ENCODE measurements around the gene MAD1L1. TPM values are rescaled to one million over a fixed set of nuclear protein-coding genes. Genes with fewer than 3 reads are reported as not detected.

Gene MAD1L1
- total RNA-seq, 1 experiment from 2014 or later = 50.8 TPM

DNA sequence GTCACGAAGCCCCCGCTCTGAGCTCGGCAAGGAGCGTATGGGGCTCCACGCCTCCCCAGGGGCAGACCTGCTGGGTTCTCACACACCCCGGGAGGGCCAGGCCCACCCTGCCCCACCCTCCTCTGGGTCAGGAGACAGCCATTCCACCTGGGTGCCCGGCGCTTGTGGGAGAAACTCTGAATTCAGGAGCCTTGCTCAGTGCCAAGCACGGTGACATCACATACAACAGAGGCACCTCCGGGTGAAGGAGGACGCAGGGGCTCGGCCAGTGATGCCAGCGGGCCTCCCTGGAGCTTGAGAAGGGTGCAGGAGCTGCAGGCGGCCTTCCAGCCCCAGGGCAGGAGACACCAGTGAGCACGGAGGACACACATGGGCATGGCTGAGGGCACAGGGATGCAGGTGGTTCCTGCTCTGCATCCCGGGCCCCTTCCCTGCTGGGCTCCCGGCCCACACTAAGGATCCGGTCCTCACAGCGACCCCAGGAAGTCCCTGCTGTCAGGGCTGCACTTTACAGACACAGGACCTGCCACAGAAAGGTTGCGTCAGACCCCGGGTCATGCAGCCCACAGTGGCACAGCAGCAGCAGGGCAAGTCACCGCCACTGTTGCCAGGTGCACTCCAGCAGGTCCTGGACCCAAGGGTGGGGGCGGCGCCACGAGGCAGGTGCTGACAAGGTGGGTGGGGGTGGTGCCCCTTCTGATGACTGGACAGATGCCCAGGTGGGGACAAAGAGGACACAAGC is 108.0 kb downstream of the MAD1L1 start:
- ChIA-PET CTCF (no interaction called here), POLR2A (ENCODE audit: unreplicated experiment) (no interaction called here)
- no peaks in the 10 kb centered on the region for H3K4me1 ChIP-seq (replicated peaks; ENCODE audit: insufficient read depth)
- no peak overlapping the region for H3K27ac ChIP-seq
- no peak overlapping the region for H2AFZ ChIP-seq
- H3K4me3 ChIP-seq = no peak overlapping the region
- no peaks in the 10 kb centered on the region for H3K79me2 ChIP-seq (ENCODE audit: low read depth)
- no peaks in the 10 kb centered on the region for H3K27me3 ChIP-seq (ENCODE audit: insufficient read depth, low read depth)
- no peak for DNase-seq
- H3K9me2 ChIP-seq (ENCODE audit: insufficient read depth) = no peaks in the 10 kb centered on the region
- H3F3A ChIP-seq (ENCODE audit: insufficient read depth, low read depth) = no peaks in the 10 kb centered on the region
- no peaks in the 10 kb centered on the region for H3K36me3 ChIP-seq (ENCODE audit: low read depth)
- no peak overlapping the region for H3K4me2 ChIP-seq
- intact Hi-C loops (cut with micrococcal nuclease; ENCODE audit: unreplicated experiment) = no loop called here
- no TSS peak for BruUV-seq (replicated peaks)
- TF ChIP-seq EZH2 (IDR thresholded peaks at IDR 0.05; ENCODE audit: low read depth) = no peak
- TF ChIP-seq, protein P1, sequence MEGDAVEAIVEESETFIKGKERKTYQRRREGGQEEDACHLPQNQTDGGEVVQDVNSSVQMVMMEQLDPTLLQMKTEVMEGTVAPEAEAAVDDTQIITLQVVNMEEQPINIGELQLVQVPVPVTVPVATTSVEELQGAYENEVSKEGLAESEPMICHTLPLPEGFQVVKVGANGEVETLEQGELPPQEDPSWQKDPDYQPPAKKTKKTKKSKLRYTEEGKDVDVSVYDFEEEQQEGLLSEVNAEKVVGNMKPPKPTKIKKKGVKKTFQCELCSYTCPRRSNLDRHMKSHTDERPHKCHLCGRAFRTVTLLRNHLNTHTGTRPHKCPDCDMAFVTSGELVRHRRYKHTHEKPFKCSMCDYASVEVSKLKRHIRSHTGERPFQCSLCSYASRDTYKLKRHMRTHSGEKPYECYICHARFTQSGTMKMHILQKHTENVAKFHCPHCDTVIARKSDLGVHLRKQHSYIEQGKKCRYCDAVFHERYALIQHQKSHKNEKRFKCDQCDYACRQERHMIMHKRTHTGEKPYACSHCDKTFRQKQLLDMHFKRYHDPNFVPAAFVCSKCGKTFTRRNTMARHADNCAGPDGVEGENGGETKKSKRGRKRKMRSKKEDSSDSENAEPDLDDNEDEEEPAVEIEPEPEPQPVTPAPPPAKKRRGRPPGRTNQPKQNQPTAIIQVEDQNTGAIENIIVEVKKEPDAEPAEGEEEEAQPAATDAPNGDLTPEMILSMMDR (conservative IDR thresholded peaks at IDR 0.05) = no peak
- H3K9me3 ChIP-seq (ENCODE audit: insufficient read depth, low read depth) = no peaks in the 10 kb centered on the region
- H4K20me1 ChIP-seq (ENCODE audit: insufficient read depth) = no peaks in the 10 kb centered on the region; the same call in 1 of the 2 replicates

DNA sequence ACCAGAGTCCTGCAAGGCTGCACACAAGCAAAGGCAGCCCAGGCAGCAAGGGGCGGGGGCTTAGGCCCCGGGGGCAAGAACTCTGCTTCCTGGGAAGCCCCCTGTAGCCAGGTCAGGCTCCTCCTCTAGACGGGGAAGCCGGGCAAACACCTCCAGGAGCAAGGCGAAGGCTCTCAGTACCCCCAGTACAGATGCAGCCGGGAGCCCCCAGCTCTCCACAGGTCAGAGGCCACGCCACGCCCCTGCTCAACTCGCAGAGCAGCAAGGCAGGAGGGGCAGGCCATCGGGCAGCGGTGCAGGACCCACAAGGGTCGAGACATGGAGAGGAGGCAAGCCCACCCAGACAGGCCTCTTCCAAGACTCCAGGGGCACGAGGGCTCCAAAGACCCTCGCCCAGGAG is 108.8 kb downstream of the MAD1L1 start:
- Histone ChIP-seq H4K20me1 (ENCODE audit: insufficient read depth) (no peaks in the 10 kb centered on the region; the same call in 1 of the 2 replicates), H3K36me3 (ENCODE audit: low read depth) (no peaks in the 10 kb centered on the region), H3K4me2 (no peak overlapping the region), H3K27me3 (ENCODE audit: insufficient read depth, low read depth) (no peaks in the 10 kb centered on the region), H3K27ac (no peak overlapping the region), H3K9me2 (ENCODE audit: insufficient read depth) (no peaks in the 10 kb centered on the region), H3K4me3 (no peak overlapping the region), H3F3A (ENCODE audit: insufficient read depth, low read depth) (no peaks in the 10 kb centered on the region), H3K9me3 (ENCODE audit: insufficient read depth, low read depth) (no peaks in the 10 kb centered on the region), H2AFZ (no peak overlapping the region), H3K79me2 (ENCODE audit: low read depth) (no peaks in the 10 kb centered on the region), H3K4me1 (replicated peaks; ENCODE audit: insufficient read depth) (no peaks in the 10 kb centered on the region)
- POLR2A ChIA-PET (ENCODE audit: unreplicated experiment) = no interaction called here
- TF ChIP-seq, protein P1 (conservative IDR thresholded peaks at IDR 0.05) = no peak
- TF ChIP-seq EZH2 (IDR thresholded peaks at IDR 0.05; ENCODE audit: low read depth) = no peak
- no TSS peak for BruUV-seq (replicated peaks)
- no peak for DNase-seq
- intact Hi-C loops (cut with micrococcal nuclease; ENCODE audit: unreplicated experiment) = no loop called here
- CTCF ChIA-PET = no interaction called here

DNA sequence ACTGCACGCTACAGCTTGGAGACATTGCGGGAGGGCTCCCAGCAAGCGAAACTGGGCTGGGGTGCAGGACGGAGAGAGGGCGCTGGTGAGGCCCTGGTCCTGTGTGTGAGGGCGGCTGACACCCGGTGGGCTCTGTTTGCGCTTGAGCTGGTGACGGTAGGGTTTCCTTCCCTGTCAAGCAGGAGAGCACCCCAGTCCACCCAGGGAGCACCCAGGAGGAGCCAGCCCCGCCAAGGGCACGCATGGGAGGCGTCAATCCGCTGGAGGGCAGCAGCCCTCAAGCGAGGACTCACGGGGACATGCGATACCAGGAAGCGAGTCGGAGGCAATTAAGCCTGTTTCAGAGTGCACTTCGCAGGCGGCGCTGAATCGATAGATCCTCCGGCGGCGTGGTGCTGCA is 109.4 kb downstream of the MAD1L1 start:
- Histone ChIP-seq H3K36me3 (ENCODE audit: low read depth) (no peaks in the 10 kb centered on the region), H3K4me3 (no peak overlapping the region), H2AFZ (no peak overlapping the region), H3K27me3 (ENCODE audit: insufficient read depth, low read depth) (no peaks in the 10 kb centered on the region), H3K4me1 (replicated peaks; ENCODE audit: insufficient read depth) (no peaks in the 10 kb centered on the region), H3K4me2 (no peak overlapping the region), H4K20me1 (ENCODE audit: insufficient read depth) (no peaks in the 10 kb centered on the region; the same call in 1 of the 2 replicates), H3K79me2 (ENCODE audit: low read depth) (no peaks in the 10 kb centered on the region), H3F3A (ENCODE audit: insufficient read depth, low read depth) (no peaks in the 10 kb centered on the region), H3K9me3 (ENCODE audit: insufficient read depth, low read depth) (no peaks in the 10 kb centered on the region), H3K27ac (no peak overlapping the region), H3K9me2 (ENCODE audit: insufficient read depth) (no peaks in the 10 kb centered on the region)
- TF ChIP-seq, protein P1 (conservative IDR thresholded peaks at IDR 0.05) = no peak
- TF ChIP-seq EZH2 (IDR thresholded peaks at IDR 0.05; ENCODE audit: low read depth) = no peak
- intact Hi-C loops (cut with micrococcal nuclease; ENCODE audit: unreplicated experiment) = no loop called here
- ChIA-PET CTCF (no interaction called here), POLR2A (ENCODE audit: unreplicated experiment) (no interaction called here)
- DNase-seq = no peak
- BruUV-seq (replicated peaks) = no TSS peak

Measured in PC-9 (cell line).